ENCODE measurements around the gene EXOC2.

DNA sequence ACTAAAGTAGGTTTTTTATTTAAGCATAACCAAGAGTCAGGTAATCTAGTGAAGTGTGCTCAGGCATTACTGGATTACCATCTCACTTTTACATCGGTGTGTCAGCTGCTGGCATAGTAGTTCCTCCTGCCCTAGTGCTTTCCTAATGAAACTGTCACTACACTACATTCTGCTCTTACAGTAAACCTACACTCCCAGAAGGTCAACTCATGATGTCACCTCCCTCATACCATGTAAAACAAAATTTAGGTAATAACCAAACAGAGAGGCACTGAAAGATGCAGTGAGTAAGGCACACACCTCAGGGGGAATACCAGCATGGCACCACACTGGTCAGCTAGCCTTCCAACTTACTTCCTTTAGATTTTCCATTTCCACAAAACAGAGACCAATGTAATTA, 59.3 kb downstream of the EXOC2 start:
- TF ChIP-seq, protein P1, sequence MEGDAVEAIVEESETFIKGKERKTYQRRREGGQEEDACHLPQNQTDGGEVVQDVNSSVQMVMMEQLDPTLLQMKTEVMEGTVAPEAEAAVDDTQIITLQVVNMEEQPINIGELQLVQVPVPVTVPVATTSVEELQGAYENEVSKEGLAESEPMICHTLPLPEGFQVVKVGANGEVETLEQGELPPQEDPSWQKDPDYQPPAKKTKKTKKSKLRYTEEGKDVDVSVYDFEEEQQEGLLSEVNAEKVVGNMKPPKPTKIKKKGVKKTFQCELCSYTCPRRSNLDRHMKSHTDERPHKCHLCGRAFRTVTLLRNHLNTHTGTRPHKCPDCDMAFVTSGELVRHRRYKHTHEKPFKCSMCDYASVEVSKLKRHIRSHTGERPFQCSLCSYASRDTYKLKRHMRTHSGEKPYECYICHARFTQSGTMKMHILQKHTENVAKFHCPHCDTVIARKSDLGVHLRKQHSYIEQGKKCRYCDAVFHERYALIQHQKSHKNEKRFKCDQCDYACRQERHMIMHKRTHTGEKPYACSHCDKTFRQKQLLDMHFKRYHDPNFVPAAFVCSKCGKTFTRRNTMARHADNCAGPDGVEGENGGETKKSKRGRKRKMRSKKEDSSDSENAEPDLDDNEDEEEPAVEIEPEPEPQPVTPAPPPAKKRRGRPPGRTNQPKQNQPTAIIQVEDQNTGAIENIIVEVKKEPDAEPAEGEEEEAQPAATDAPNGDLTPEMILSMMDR (IDR thresholded peaks at IDR 0.05; ENCODE audit: low read depth, low read length, poor library complexity, severe bottlenecking) = no peak
- TF ChIP-seq EZH2phosphoT487 (IDR thresholded peaks at IDR 0.05; ENCODE audit: borderline replicate concordance, low read length) = no peak

Data from DOHH2 (cell line).